GM12801 (cell line): ENCODE results near the gene REEP2.

ENCODE experiments used
- TF ChIP-seq, protein P1 (sequence below): IDR thresholded peaks from one replicate; pipeline ENCODE4 v1.5.1; 2011; ENCODE audit warnings: control low read depth; ENCODE audit not compliant: insufficient read length; ENCODE audit errors: extremely low read depth

The REEP2 gene

GRCh38 chr5:138445547-138446271 is 6.9 kb downstream of the REEP2 start:
- TF ChIP-seq, protein P1, sequence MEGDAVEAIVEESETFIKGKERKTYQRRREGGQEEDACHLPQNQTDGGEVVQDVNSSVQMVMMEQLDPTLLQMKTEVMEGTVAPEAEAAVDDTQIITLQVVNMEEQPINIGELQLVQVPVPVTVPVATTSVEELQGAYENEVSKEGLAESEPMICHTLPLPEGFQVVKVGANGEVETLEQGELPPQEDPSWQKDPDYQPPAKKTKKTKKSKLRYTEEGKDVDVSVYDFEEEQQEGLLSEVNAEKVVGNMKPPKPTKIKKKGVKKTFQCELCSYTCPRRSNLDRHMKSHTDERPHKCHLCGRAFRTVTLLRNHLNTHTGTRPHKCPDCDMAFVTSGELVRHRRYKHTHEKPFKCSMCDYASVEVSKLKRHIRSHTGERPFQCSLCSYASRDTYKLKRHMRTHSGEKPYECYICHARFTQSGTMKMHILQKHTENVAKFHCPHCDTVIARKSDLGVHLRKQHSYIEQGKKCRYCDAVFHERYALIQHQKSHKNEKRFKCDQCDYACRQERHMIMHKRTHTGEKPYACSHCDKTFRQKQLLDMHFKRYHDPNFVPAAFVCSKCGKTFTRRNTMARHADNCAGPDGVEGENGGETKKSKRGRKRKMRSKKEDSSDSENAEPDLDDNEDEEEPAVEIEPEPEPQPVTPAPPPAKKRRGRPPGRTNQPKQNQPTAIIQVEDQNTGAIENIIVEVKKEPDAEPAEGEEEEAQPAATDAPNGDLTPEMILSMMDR = no peak

- TF ChIP-seq, protein P1 = no peak
Measured at GRCh38 chr5:138448070-138448469, 9.2 kb downstream of the REEP2 start.

- TF ChIP-seq, protein P1 = no peak
Measured at GRCh38 chr5:138448481-138449398, 9.9 kb downstream of the REEP2 start.

GRCh38 chr5:138449501-138450239 is 10.8 kb downstream of the REEP2 start:
- TF ChIP-seq, protein P1 = peak; percentile 47

GRCh38 chr5:138450971-138451370 is 12.1 kb downstream of the REEP2 start:
- TF ChIP-seq, protein P1 = no peak

DNA sequence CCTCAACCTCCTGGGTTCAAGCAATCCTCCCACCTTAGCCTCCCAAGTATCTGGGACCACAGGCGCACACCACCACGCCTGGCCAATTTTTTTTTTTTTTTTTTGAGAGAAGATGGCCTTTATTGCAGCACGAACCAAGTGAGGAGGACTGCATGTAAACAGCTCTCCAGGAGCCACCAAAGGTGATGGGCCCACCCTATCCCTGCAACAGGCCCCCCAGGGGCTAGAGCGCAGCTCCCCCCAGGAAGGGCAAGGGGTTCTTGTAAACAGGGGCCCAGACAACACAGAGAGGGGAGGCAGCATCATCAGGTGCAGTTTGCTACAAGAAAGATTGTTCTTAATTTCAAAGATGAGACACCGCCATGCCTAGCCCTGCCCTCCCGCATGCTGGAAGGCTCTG is 13.9 kb downstream of the REEP2 start:
- TF ChIP-seq, protein P1 = no peak

DNA sequence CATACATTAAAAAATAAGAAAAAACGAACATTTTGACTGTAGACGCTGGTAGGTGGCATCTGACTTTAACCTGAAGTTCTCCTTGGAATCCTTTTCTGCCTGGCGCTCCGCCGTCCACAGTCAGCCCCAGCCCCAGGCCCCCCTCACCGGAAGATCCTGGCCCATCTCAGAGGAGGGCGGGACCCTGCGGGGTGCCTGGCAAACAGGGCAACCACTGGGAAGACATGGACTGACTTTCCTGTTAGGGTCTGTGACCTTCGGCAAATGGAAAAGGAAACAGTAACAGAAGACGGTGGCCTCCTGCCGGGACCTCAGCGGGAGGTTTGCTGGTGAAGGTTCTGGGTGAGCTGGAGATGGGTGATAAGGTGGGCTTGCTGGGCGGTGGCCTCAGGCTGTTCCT is 14.7 kb downstream of the REEP2 start:
- TF ChIP-seq, protein P1 = no peak
